K562 (cell line): ENCODE data around the gene PRDM15. TPM values are rescaled to one million over a fixed set of nuclear protein-coding genes. Genes with fewer than 3 reads are reported as not detected.

Experiments used
- NR3C1 ChIP-seq: sonication (generic); formaldehyde crosslinking; IDR thresholded peaks from 2 replicates; pipeline ENCODE4 v1.8.1; 2022; ENCODE audit warnings: missing genetic modification reagents
- PML ChIP-seq: IDR thresholded peaks from 2 replicates; pipeline ENCODE4 v1.6.1; 2012; ENCODE audit warnings: low read length, inconsistent platforms
- SRSF3 ChIP-seq: fragments of 200-400 bp; formaldehyde crosslinking; IDR thresholded peaks from 2 replicates; pipeline ENCODE4 v1.6.1; 2016; ENCODE audit warnings: mild to moderate bottlenecking, low read length, moderate library complexity; ENCODE audit not compliant: insufficient read depth
- polyA plus RNA-seq, 8 experiments: library from polyadenylated mRNA; depleted of rRNA in 4 of 8; stranded (reverse) in 5 of 8; unstranded in 3 of 8; fragments of >200 nt; fragmentation: Nextera tagmentation in 2 of 8; fragmentation: Illumina TruSeq in 1 of 8; extraction: Ambion mirVana in 2 of 8; extraction: Trizol in 1 of 8; gene quantifications; 2 replicates each; pipeline versions ENCODE4 v1.2.1 to v1.2.3, GENCODE V29; 2011 to 2014; ENCODE audit warnings: inconsistent platforms in 1 of 8, missing spikeins in 1 of 8
- total RNA-seq, 7 experiments: library from RNA; depleted of rRNA in 6 of 7; stranded (reverse); fragments of >200 nt in 6 of 7; fragmentation: Illumina TruSeq in 2 of 7; extraction: Trizol in 2 of 7; gene quantifications; 2 replicates each; pipeline versions ENCODE4 v1.2.1 to v1.2.3, GENCODE V29; 2011 to 2021; ENCODE audit warnings: low replicate concordance in 1 of 7
- TF ChIP-seq, protein P1 (sequence below): fragments of 200-600 bp; sonication (generic); IDR thresholded peaks from one replicate; pipeline ENCODE4 v1.6.1; 2012; ENCODE audit warnings: mild to moderate bottlenecking, low read depth, low read length, inconsistent platforms

PRDM15 gene
- total and polyA plus RNA-seq, 9 of the 15 experiments (the other 6 are each of a cell fraction or from before 2014, with no cell fraction given) = 0.93 to 9.2 (median 6.2) TPM

DNA sequence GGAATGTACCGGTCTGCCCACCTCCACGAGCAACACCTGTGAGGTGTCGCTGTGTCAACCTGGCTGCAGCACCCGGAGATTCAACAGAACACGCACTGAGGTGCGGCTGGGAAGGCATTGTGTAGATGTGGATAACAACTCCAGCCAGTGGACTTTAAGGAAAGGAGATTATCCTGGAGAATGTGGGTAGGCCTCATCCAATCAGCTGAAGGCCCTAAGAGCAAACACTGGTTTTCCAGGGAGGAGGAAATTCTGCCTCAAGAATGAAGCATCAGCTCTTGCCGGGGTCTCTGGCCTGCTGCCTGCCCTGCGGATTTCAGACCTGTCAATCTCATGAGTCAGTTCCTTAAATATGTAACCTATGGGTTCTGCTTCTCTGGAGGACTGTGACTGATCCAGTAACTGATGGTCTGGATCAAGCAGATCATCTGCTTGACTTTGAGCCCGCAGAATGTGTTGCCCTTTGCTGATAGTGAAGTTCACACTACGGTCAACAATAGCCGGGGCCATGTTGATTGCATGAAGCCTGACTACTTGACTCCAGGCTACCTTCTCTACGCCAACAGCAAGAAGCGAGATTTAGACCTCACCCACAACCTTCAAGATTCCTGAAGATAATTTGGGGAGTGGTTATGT, 15.9 kb upstream of the PRDM15 start (continued):
- TF ChIP-seq, protein P1, sequence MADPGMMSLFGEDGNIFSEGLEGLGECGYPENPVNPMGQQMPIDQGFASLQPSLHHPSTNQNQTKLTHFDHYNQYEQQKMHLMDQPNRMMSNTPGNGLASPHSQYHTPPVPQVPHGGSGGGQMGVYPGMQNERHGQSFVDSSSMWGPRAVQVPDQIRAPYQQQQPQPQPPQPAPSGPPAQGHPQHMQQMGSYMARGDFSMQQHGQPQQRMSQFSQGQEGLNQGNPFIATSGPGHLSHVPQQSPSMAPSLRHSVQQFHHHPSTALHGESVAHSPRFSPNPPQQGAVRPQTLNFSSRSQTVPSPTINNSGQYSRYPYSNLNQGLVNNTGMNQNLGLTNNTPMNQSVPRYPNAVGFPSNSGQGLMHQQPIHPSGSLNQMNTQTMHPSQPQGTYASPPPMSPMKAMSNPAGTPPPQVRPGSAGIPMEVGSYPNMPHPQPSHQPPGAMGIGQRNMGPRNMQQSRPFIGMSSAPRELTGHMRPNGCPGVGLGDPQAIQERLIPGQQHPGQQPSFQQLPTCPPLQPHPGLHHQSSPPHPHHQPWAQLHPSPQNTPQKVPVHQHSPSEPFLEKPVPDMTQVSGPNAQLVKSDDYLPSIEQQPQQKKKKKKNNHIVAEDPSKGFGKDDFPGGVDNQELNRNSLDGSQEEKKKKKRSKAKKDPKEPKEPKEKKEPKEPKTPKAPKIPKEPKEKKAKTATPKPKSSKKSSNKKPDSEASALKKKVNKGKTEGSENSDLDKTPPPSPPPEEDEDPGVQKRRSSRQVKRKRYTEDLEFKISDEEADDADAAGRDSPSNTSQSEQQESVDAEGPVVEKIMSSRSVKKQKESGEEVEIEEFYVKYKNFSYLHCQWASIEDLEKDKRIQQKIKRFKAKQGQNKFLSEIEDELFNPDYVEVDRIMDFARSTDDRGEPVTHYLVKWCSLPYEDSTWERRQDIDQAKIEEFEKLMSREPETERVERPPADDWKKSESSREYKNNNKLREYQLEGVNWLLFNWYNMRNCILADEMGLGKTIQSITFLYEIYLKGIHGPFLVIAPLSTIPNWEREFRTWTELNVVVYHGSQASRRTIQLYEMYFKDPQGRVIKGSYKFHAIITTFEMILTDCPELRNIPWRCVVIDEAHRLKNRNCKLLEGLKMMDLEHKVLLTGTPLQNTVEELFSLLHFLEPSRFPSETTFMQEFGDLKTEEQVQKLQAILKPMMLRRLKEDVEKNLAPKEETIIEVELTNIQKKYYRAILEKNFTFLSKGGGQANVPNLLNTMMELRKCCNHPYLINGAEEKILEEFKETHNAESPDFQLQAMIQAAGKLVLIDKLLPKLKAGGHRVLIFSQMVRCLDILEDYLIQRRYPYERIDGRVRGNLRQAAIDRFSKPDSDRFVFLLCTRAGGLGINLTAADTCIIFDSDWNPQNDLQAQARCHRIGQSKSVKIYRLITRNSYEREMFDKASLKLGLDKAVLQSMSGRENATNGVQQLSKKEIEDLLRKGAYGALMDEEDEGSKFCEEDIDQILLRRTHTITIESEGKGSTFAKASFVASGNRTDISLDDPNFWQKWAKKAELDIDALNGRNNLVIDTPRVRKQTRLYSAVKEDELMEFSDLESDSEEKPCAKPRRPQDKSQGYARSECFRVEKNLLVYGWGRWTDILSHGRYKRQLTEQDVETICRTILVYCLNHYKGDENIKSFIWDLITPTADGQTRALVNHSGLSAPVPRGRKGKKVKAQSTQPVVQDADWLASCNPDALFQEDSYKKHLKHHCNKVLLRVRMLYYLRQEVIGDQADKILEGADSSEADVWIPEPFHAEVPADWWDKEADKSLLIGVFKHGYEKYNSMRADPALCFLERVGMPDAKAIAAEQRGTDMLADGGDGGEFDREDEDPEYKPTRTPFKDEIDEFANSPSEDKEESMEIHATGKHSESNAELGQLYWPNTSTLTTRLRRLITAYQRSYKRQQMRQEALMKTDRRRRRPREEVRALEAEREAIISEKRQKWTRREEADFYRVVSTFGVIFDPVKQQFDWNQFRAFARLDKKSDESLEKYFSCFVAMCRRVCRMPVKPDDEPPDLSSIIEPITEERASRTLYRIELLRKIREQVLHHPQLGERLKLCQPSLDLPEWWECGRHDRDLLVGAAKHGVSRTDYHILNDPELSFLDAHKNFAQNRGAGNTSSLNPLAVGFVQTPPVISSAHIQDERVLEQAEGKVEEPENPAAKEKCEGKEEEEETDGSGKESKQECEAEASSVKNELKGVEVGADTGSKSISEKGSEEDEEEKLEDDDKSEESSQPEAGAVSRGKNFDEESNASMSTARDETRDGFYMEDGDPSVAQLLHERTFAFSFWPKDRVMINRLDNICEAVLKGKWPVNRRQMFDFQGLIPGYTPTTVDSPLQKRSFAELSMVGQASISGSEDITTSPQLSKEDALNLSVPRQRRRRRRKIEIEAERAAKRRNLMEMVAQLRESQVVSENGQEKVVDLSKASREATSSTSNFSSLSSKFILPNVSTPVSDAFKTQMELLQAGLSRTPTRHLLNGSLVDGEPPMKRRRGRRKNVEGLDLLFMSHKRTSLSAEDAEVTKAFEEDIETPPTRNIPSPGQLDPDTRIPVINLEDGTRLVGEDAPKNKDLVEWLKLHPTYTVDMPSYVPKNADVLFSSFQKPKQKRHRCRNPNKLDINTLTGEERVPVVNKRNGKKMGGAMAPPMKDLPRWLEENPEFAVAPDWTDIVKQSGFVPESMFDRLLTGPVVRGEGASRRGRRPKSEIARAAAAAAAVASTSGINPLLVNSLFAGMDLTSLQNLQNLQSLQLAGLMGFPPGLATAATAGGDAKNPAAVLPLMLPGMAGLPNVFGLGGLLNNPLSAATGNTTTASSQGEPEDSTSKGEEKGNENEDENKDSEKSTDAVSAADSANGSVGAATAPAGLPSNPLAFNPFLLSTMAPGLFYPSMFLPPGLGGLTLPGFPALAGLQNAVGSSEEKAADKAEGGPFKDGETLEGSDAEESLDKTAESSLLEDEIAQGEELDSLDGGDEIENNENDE = no peak
- TF ChIP-seq SRSF3 (no peak), PML (peak; percentile 70), NR3C1 (no peak)
